ENCODE measurements around the gene CCDC81. TPM values are rescaled to one million over a fixed set of nuclear protein-coding genes. Genes with fewer than 3 reads are reported as not detected.

CCDC81 gene
- total and polyA plus RNA-seq, 2 of the 13 experiments (the other 11 are each of a cell fraction or from before 2014, with no cell fraction given), result 0.15 to 0.22 TPM

GRCh38 chr11:86456075-86456939, 81.6 kb downstream of the CCDC81 start (continued):
- TF ChIP-seq ZNF275 (CRISPR knock-in tag; IDR thresholded peaks at IDR 0.05; ENCODE audit: borderline replicate concordance), result no peak
- no peak for TF ChIP-seq ZNF281 (CRISPR knock-in tag; IDR thresholded peaks at IDR 0.05; ENCODE audit: borderline replicate concordance)
- TF ChIP-seq KLF6 (CRISPR knock-in tag; IDR thresholded peaks at IDR 0.05), result no peak
- TF ChIP-seq SP2 (CRISPR knock-in tag; IDR thresholded peaks at IDR 0.05), result no peak
- no peak for TF ChIP-seq BORCS8-MEF2B (CRISPR knock-in tag; IDR thresholded peaks at IDR 0.05)
- no peak for TF ChIP-seq MXD3 (CRISPR knock-in tag; IDR thresholded peaks at IDR 0.05)
- no peak for TF ChIP-seq ZNF276 (CRISPR knock-in tag; IDR thresholded peaks at IDR 0.05; ENCODE audit: low read depth)
- no peak for TF ChIP-seq ZNF678 (CRISPR knock-in tag; IDR thresholded peaks at IDR 0.05)
- no peak for TF ChIP-seq ZNF292 (CRISPR knock-in tag; IDR thresholded peaks at IDR 0.05; ENCODE audit: borderline replicate concordance, low read depth)
- TF ChIP-seq RXRB (CRISPR knock-in tag; IDR thresholded peaks at IDR 0.05; ENCODE audit: borderline replicate concordance), result peak; percentile 53; the same call in 1 of the 2 replicates
- no peak for TF ChIP-seq ZBTB8A (CRISPR knock-in tag; IDR thresholded peaks at IDR 0.05; ENCODE audit: borderline replicate concordance, low read depth)
- TF ChIP-seq NR2F6 (IDR thresholded peaks at IDR 0.05), result no peak
- TF ChIP-seq NR2F6 (CRISPR knock-in tag; IDR thresholded peaks at IDR 0.05), result 0 out of 2 replicates have a peak, but pooled peaks have one; percentile 22
- peak; percentile 65 for TF ChIP-seq ZSCAN31 (CRISPR knock-in tag; IDR thresholded peaks at IDR 0.05; ENCODE audit: low read depth)
- TF ChIP-seq ZNF432 (CRISPR knock-in tag; IDR thresholded peaks at IDR 0.05; ENCODE audit: borderline replicate concordance), result no peak
- TF ChIP-seq SIN3B (IDR thresholded peaks at IDR 0.05; ENCODE audit: low read length), result no peak
- no peak for TF ChIP-seq ZNF615 (CRISPR knock-in tag; IDR thresholded peaks at IDR 0.05; ENCODE audit: borderline replicate concordance)
- TF ChIP-seq DRAP1 (CRISPR knock-in tag; IDR thresholded peaks at IDR 0.05), result no peak
- TF ChIP-seq ZFX (CRISPR knock-in tag; IDR thresholded peaks at IDR 0.05; ENCODE audit: low read depth), result no peak
- TF ChIP-seq SATB2 (CRISPR knock-in tag; IDR thresholded peaks at IDR 0.05), result no peak
- TF ChIP-seq SMARCC2 (IDR thresholded peaks at IDR 0.05), result no peak
- TF ChIP-seq RFX1 (IDR thresholded peaks at IDR 0.05), result no peak
- TF ChIP-seq NCOA1 (CRISPR knock-in tag; IDR thresholded peaks at IDR 0.05), result 0 out of 2 replicates have a peak, but pooled peaks have one; percentile 37
